Sigmoid colon (tissue), 7 donors: ENCODE results near the gene EXOC6. TPM values are rescaled to one million over a fixed set of nuclear protein-coding genes. Genes with fewer than 3 reads are reported as not detected.

ENCODE experiments used
- DNase-seq: peaks from one replicate; pipeline ENCODE4 v3.0.0-alpha.2; 2019
- H3K27ac ChIP-seq, 4 donors: fragments of 200-600 bp; sonication (generic); one replicate each; pipeline ENCODE4 v1.5.1; 2016 to 2019; ENCODE audit warnings: mild to moderate bottlenecking in 1 of 4
- H3K27me3 ChIP-seq, 3 donors: fragments of 200-600 bp; sonication (generic); one replicate each; pipeline ENCODE4 v1.5.1; 2019; ENCODE audit warnings: mild to moderate bottlenecking in 1 of 3
- H3K36me3 ChIP-seq, 4 donors: fragments of 200-600 bp; sonication (generic); one replicate each; pipeline ENCODE4 v1.5.1; 2016 to 2019
- H3K4me1 ChIP-seq, 4 donors: fragments of 200-600 bp; sonication (generic); one replicate each; pipeline ENCODE4 v1.5.1; 2017 to 2019
- H3K4me3 ChIP-seq, 4 donors: fragments of 200-600 bp; sonication (generic); one replicate each; pipeline ENCODE4 v1.5.1; 2017 to 2019; ENCODE audit warnings: mild to moderate bottlenecking in 2 of 4, moderate library complexity in 1 of 4
- H3K9me3 ChIP-seq, 4 donors: fragments of 200-600 bp in 3 of 4; sonication (generic) in 3 of 4; one replicate each; pipeline versions ENCODE4 v1.5.1 to v1.6.1; 2013 to 2019
- CTCF ChIP-seq, 4 experiments: fragments of 450-650 bp in 3 of 4; fragments of 200-600 bp in 1 of 4; IDR thresholded peaks; one replicate each; pipeline ENCODE4 v1.5.1; 2016 to 2019; ENCODE audit warnings: antibody characterized with exemption in 4 of 4, mild to moderate bottlenecking in 3 of 4, moderate library complexity in 2 of 4
- EP300 ChIP-seq, 4 donors: sonication (generic); formaldehyde crosslinking; IDR thresholded peaks; one replicate each; pipeline ENCODE4 v1.6.1; 2017; ENCODE audit warnings: antibody characterized with exemption in 4 of 4
- POLR2A ChIP-seq, 2 donors: fragments of 450-650 bp; IDR thresholded peaks; one replicate each; pipeline ENCODE4 v1.6.1; 2016; ENCODE audit warnings: antibody characterized with exemption in 2 of 2, mild to moderate bottlenecking in 2 of 2, moderate library complexity in 2 of 2
- POLR2AphosphoS5 ChIP-seq, 4 donors: sonication (generic); formaldehyde crosslinking; IDR thresholded peaks; one replicate each; pipeline ENCODE4 v1.6.1; 2017; ENCODE audit warnings: antibody characterized with exemption in 4 of 4
- WGBS, 2 donors: extraction: QIAGEN DNeasy Blood & Tissue Kit; methylation state at CpG; one replicate each; pipeline ENCODE4 v1.1.7; 2013; 5-methylcytosine and 5-hydroxymethylcytosine counted together
- intact Hi-C: fragments of 100-400 bp; cut with DNase I; formaldehyde crosslinking; loops from one replicate; pipeline ENCODE4 v1.15.1; 2023
- polyA plus RNA-seq, 3 donors: library from polyadenylated mRNA; stranded (reverse); fragments of 200-250 nt; gene quantifications; one replicate each; pipeline ENCODE4 v1.2.3, GENCODE V29; 2013
- total RNA-seq, 4 donors: library from RNA; depleted of rRNA; stranded (reverse); fragments of >200 nt; gene quantifications; one replicate each; pipeline ENCODE4 v1.1.0, GENCODE V29; 2016
- donor health status: healthy with polysubstance abuse.
- donor health status: Bipolar disorder and iron deficiency.
- donor health status: healthy.

EXOC6 gene
- total and polyA plus RNA-seq, 7 donors = 6.6 to 20.2 (median 16.6) TPM

GRCh38 chr10:93075369-93076221, 227.3 kb downstream of the EXOC6 start:
- 20 to 24% methylated on average over 25 of the region's 25 CpGs for WGBS, 2 donors
- intact Hi-C loops = no loop called here
- Histone ChIP-seq H3K27ac (no peak overlapping the region), H3K36me3 (no peaks in the 10 kb centered on the region), H3K4me1 (peaks cover 0 to 38% (median 38%) of the 10 kb centered on the region in 4 donors), H3K27me3 (peaks cover 34 to 90% (median 57%) of the 10 kb centered on the region in 3 donors), H3K4me3 (no peak overlapping the region), H3K9me3 (no peaks in the 10 kb centered on the region)
- no peak for DNase-seq
- TF ChIP-seq POLR2AphosphoS5 (IDR thresholded peaks at IDR 0.05) (no peak), CTCF (IDR thresholded peaks at IDR 0.05) (no peak), EP300 (IDR thresholded peaks at IDR 0.05) (no peak), POLR2A (IDR thresholded peaks at IDR 0.05) (no peak)

- Histone ChIP-seq H3K9me3 (no peaks in the 10 kb centered on the region), H3K4me3 (no peak overlapping the region), H3K36me3 (no peaks in the 10 kb centered on the region), H3K4me1 (peaks cover 0 to 35% (median 35%) of the 10 kb centered on the region in 4 donors), H3K27ac (no peak overlapping the region), H3K27me3 (peaks cover 34 to 77% (median 47%) of the 10 kb centered on the region in 3 donors)
- WGBS, 2 donors = 41 to 78% methylated on average over 2 of the region's 2 CpGs
- intact Hi-C loops = no loop called here
- TF ChIP-seq CTCF (IDR thresholded peaks at IDR 0.05) (no peak), EP300 (IDR thresholded peaks at IDR 0.05) (no peak), POLR2AphosphoS5 (IDR thresholded peaks at IDR 0.05) (no peak), POLR2A (IDR thresholded peaks at IDR 0.05) (no peak)
- no peak for DNase-seq
Measured at GRCh38 chr10:93076871-93077270, 228.6 kb downstream of the EXOC6 start.

- Histone ChIP-seq H3K4me3 (no peak overlapping the region), H3K36me3 (no peaks in the 10 kb centered on the region), H3K4me1 (peaks cover 0 to 26% (median 24%) of the 10 kb centered on the region in 4 donors), H3K27me3 (peaks cover 25 to 67% (median 37%) of the 10 kb centered on the region in 3 donors), H3K9me3 (no peaks in the 10 kb centered on the region), H3K27ac (no peak overlapping the region)
- WGBS, 2 donors = 27 to 81% methylated on average over 5 of the region's 5 CpGs
- DNase-seq = no peak
- no peak for TF ChIP-seq POLR2A (IDR thresholded peaks at IDR 0.05)
- no peak for TF ChIP-seq POLR2AphosphoS5 (IDR thresholded peaks at IDR 0.05)
- no peak for TF ChIP-seq CTCF (IDR thresholded peaks at IDR 0.05)
- TF ChIP-seq EP300 (IDR thresholded peaks at IDR 0.05) = no peak
- intact Hi-C loops = no loop called here
Measured at GRCh38 chr10:93077860-93078337, 229.6 kb downstream of the EXOC6 start.

GRCh38 chr10:93079663-93080349, 231.5 kb downstream of the EXOC6 start:
- intact Hi-C loops = loop anchor here (10.0 kb wide), 1 partner anchor 205 kb away; no protein-coding TSS in a partner anchor
- WGBS, 2 donors = 70 to 74% methylated on average over 9 of the region's 9 CpGs
- peaks cover 0 to 7% (median 5%) of the 10 kb centered on the region in 4 donors for H3K4me1 ChIP-seq
- H3K4me3 ChIP-seq = no peak overlapping the region
- H3K27me3 ChIP-seq = peaks cover 6 to 48% (median 17%) of the 10 kb centered on the region in 3 donors
- H3K27ac ChIP-seq = no peak overlapping the region
- TF ChIP-seq CTCF (IDR thresholded peaks at IDR 0.05) (no peak), EP300 (IDR thresholded peaks at IDR 0.05) (no peak), POLR2A (IDR thresholded peaks at IDR 0.05) (no peak), POLR2AphosphoS5 (IDR thresholded peaks at IDR 0.05) (no peak)
- H3K9me3 ChIP-seq = no peaks in the 10 kb centered on the region
- no peaks in the 10 kb centered on the region for H3K36me3 ChIP-seq
- no peak for DNase-seq
